Panc1 (cell line): Measurements from ENCODE around the gene SHISA9. TPM values are rescaled to one million over a fixed set of nuclear protein-coding genes. Genes with fewer than 3 reads are reported as not detected.

Source experiments
- ATAC-seq: fragments of 200-7000 bp; cut with Tn5 transposase; 2 replicates; pipeline ENCODE4 v1.9.1; 2020; ENCODE audit warnings: mild to moderate bottlenecking, moderate library complexity
- BruUV-seq: library from RNA; stranded (reverse); fragments of 400-500 nt; replicated peaks from 2 replicates; lab custom pipeline; 2021; lab: Mats Ljungman, UMichigan
- CTCF ChIA-PET: fragments of 300-600 bp; sonication (Branson Sonifier 250); formaldehyde crosslinking; loops from one replicate; lab custom pipeline; 2022; ENCODE audit warnings: antibody characterized with exemption; lab: Charles Lee
- POLR2A ChIA-PET: fragments of 300-600 bp; sonication (Branson Sonifier 250); formaldehyde crosslinking; loops from one replicate; lab custom pipeline; 2022; ENCODE audit warnings: antibody characterized with exemption; lab: Charles Lee
- DNase-seq: peaks from one replicate; pipeline ENCODE4 v3.0.0-alpha.2; 2010; ENCODE audit warnings: low read depth, low spot score
- H3K27ac ChIP-seq: 2 replicates; pipeline ENCODE4 v1.5.1; 2011; ENCODE audit warnings: mild to moderate bottlenecking, low read length, inconsistent platforms
- H3K27me3 ChIP-seq: fragments of 200-500 bp; sonication (Bioruptor generic); 2 replicates; pipeline ENCODE4 v1.6.0; 2014; ENCODE audit warnings: low read length, inconsistent platforms; ENCODE audit not compliant: control insufficient read depth, insufficient read depth
- H3K36me3 ChIP-seq: fragments of 200-500 bp; sonication (Bioruptor generic); 2 replicates; pipeline ENCODE4 v1.5.1; 2014; ENCODE audit warnings: inconsistent platforms, mild to moderate bottlenecking, low read length, moderate library complexity; ENCODE audit not compliant: control insufficient read depth, insufficient read depth
- H3K4me1 ChIP-seq: 2 replicates; pipeline ENCODE4 v1.5.1; 2011; ENCODE audit warnings: inconsistent platforms, mild to moderate bottlenecking, low read length, moderate library complexity; ENCODE audit not compliant: control insufficient read depth, insufficient read depth
- H3K4me3 ChIP-seq, 2 experiments: 2 replicates each; pipeline ENCODE4 v1.5.1; 2011 to 2012; ENCODE audit warnings: low read depth in 2 of 2, low read length in 2 of 2, mild to moderate bottlenecking in 2 of 2, inconsistent platforms in 1 of 2, moderate library complexity in 1 of 2
- H3K9me3 ChIP-seq: fragments of 200-500 bp; sonication (Bioruptor generic); 2 replicates; pipeline ENCODE4 v1.5.1; 2014; ENCODE audit warnings: low read depth, mild to moderate bottlenecking, inconsistent platforms, low read length, moderate library complexity; ENCODE audit not compliant: control insufficient read depth, insufficient read depth
- CTCF ChIP-seq: fragments of 450-650 bp; IDR thresholded peaks from 2 replicates; pipeline ENCODE4 v1.5.1; 2017; ENCODE audit warnings: mild to moderate bottlenecking
- POLR2AphosphoS5 ChIP-seq: IDR thresholded peaks from 2 replicates; pipeline ENCODE4 v1.6.1; 2012; ENCODE audit warnings: mild to moderate bottlenecking, low read depth, low read length, moderate library complexity
- REST ChIP-seq, 2 experiments: IDR thresholded peaks; 2 replicates each; pipeline ENCODE4 v1.6.1; 2011 to 2012; ENCODE audit warnings: low read depth in 2 of 2, control low read depth in 1 of 2, low read length in 1 of 2, mild to moderate bottlenecking in 1 of 2, moderate library complexity in 1 of 2; ENCODE audit not compliant: insufficient read depth in 1 of 2
- SIN3A ChIP-seq: IDR thresholded peaks from 2 replicates; pipeline ENCODE4 v1.6.1; 2012; ENCODE audit warnings: low read depth, mild to moderate bottlenecking, low read length, moderate library complexity, borderline replicate concordance; ENCODE audit not compliant: insufficient read depth
- TCF7L2 ChIP-seq: IDR thresholded peaks from 2 replicates; pipeline ENCODE4 v1.6.1; 2011; ENCODE audit warnings: mild to moderate bottlenecking, low read depth, low read length, inconsistent platforms
- in situ Hi-C: cut with HindIII; loops from 2 replicates; pipeline ENCODE4 v1.10.0; 2016; ENCODE audit warnings: low sequenced_read_pairs, low pct_unique_long_range_greater_than_20kb
- intact Hi-C: fragments of 100-400 bp; cut with micrococcal nuclease; formaldehyde crosslinking; loops from one replicate; pipeline ENCODE4 v1.10.0; 2022; ENCODE audit not compliant: unreplicated experiment
- total RNA-seq: library from RNA; stranded (reverse); gene quantifications from one replicate; pipeline ENCODE4 v1.2.1, GENCODE V29; 2021; ENCODE audit not compliant: unreplicated experiment

SHISA9 gene
- total RNA-seq, 1 experiment from 2014 or later: 0.10 TPM

GRCh38 chr16:12903407-12904328 lies 2.3 kb downstream of the SHISA9 start:
- ChIA-PET POLR2A (no interaction called here), CTCF (no interaction called here)
- in situ Hi-C loops (no loop called here), intact Hi-C loops (no loop called here)
- Histone ChIP-seq H3K36me3 (no peaks in the 10 kb centered on the region), H3K27me3 (peaks cover 10% of the 10 kb centered on the region; the same call in 1 of the 2 replicates), H3K9me3 (no peaks in the 10 kb centered on the region), H3K27ac (no peak overlapping the region), H3K4me1 (peaks cover 2% of the 10 kb centered on the region; the same call in 1 of the 2 replicates), H3K4me3 (no peak overlapping the region)
- no peak for DNase-seq
- BruUV-seq: no TSS peak
- ATAC-seq: no peak
- TF ChIP-seq REST (IDR thresholded peaks at IDR 0.05; ENCODE audit: insufficient read depth in 1 of 2, low read depth in 2 of 2, low read length in 1 of 2) (no peak), POLR2AphosphoS5 (no peak), CTCF (no peak), SIN3A (no peak)

- CTCF ChIA-PET: no interaction called here
- ATAC-seq: no peak
- in situ Hi-C loops: no loop called here
- no peak overlapping the region for H3K27ac ChIP-seq
- H3K4me1 ChIP-seq: peaks cover 2% of the 10 kb centered on the region; the same call in 1 of the 2 replicates
- no peak for DNase-seq
- no peak overlapping the region for H3K4me3 ChIP-seq
- intact Hi-C loops: no loop called here
- H3K36me3 ChIP-seq: no peaks in the 10 kb centered on the region
- BruUV-seq: no TSS peak
- peaks cover 10% of the 10 kb centered on the region; the same call in 1 of the 2 replicates for H3K27me3 ChIP-seq
- no peak for TF ChIP-seq SIN3A
- TF ChIP-seq REST (IDR thresholded peaks at IDR 0.05; ENCODE audit: insufficient read depth in 1 of 2, low read depth in 2 of 2, low read length in 1 of 2): no peak
- no peak for TF ChIP-seq POLR2AphosphoS5
- no peak for TF ChIP-seq CTCF
- TF ChIP-seq TCF7L2: no peak
- H3K9me3 ChIP-seq: no peaks in the 10 kb centered on the region
- POLR2A ChIA-PET: no interaction called here
Measured at GRCh38 chr16:12904329-12904671, 2.9 kb downstream of the SHISA9 start.
